ENCODE results near the gene GINM1.

Gene GINM1

GRCh38 chr6:149565527-149566409, at the start of gene GINM1:
Gene GINM1, plus strand, starts transcription at chr6:149566375. Its CDS starts 40 bp downstream, at chr6:149566415.
- DNase-seq: peak; percentile 97

GRCh38 chr6:149529650-149530049, 36.5 kb upstream of the GINM1 start:
- no peak for DNase-seq

DNA sequence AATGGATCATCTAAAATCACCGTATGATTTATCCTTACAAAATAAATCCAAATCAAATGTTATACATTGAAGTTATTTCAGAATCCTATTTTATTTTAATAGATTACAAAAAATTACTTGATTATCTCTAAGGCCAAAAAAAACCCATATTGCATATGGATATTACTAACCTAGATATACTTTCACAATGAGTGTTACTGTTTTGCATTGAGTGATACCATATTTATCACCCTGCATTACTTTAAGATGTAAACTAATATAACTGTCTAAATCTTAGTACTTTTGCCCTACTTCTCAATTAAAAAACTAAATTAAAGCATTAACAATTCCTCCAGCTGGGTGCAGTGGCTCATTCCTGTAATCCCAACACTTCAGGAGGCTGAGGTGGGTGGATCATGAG, 31.4 kb upstream of the GINM1 start:
- no peak for DNase-seq

DNA sequence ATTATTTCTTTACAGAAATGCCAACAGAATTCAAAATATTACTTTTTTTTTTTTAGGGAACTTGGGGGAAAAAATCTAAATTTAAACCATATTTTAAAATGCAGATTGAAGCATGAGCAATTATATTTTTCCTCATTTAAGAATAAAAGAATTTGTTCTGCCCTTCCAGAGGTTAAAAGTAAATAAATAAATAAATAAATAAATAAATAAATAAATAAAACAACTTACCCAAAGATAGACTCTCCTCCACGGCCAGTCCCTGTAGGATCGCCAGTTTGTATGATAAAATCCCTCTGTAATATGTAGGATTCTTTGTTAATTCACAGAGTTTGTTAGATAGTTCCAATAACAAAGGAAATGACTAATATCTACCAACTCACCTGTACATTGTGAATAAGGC, 25.0 kb upstream of the GINM1 start:
- no peak for DNase-seq

DNA sequence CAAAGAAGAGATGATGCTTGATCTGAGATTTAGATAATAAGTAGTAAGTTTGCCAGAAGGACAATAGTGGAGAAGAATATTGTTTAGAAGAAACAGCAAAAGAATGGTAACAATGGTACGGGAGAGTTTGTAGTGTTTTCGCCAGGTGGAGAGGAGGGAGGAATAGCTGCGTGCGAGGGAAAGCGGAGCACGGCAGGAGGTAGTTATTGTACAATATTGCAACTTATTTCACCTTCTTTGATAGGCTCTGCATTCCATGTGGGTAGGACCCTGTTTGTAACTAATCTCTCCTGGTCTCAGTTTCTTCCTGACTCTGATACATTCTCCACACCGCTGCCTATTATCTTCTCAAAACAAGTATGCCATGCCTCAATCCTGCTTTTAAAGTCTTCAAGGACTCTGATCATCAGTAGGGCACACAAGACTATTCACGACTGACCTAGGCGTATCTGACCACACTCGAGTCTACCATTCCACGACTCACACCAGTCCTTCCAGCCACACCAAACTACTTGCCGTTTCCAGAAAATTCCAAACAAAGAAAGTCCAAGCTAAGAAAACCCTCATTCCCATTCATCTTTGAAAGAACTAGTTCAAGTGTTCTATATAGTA, 21.4 kb upstream of the GINM1 start:
- no peak for DNase-seq

DNA sequence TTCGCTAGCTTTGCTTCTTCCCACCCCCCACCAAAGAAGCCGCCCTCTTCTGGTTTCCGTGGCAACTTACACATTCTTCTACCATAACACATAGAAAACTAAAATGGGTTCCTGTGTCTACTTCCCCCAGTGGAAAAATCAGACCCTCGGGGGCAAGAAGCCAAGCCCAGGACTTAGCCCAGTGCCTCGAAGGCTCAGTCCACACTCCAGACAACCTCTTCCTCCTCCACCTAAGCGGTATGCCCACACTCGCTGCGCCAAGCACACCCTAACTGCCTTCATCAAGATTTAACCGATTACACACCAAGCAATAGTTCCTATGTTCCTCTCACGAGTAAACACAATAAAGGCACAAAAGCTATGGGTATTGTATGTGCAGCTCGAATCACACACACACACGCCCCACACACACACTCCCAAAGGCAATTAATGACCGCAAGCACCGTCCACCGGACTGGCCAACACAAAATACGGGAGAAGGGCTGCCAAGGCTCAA, 20.9 kb upstream of the GINM1 start:
- DNase-seq: peak; percentile 90

- DNase-seq: peak; percentile 96
These were observed 20.3 kb upstream of the GINM1 start, which contains the start of gene PPIL4 for GRCh38 chr6:149545754-149546471. Gene PPIL4, minus strand, starts transcription at chr6:149546043. Its CDS starts 38 bp downstream, at chr6:149546005.

GRCh38 chr6:149551920-149552319, 14.3 kb upstream of the GINM1 start:
- no peak for DNase-seq

DNA sequence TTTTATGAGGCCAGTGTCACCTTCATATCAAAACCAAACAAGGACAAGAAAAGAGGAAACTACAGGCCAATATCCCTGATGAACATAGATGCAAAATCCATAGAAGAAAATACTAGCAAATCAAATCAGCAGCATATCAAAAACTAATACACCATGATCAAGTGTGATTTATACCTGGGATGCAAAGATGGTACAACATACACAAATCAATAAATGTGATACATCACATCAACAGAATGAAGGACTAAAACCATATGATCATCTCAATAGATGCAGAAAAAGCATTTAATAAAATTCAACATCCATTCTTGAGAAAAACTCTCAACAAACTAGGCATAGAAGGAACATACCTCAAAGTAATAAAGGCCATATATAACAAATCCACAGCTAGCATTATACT, 8.1 kb upstream of the GINM1 start:
- no peak for DNase-seq

DNA sequence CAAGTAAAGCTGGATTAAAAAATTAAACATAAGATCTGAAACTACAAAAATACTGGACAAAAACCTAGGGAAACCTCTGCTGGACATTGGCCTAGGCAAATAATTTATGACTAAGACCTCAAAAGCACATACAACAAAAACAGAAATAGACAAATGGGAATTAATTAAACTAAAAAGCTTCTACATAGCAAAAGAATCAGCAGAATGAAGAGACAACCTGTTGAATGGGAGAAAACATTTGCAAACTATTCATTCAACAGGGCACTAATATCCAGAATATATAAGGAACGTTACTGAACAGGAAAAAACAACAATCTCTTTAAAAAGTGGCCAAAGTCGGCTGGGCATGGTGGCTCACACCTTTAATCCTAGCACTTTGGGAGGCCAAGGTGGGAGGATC, 6.8 kb upstream of the GINM1 start:
- DNase-seq: no peak

- peak; percentile 28 for DNase-seq
These were observed 5.4 kb upstream of the GINM1 start for GRCh38 chr6:149560736-149561135.

DNA sequence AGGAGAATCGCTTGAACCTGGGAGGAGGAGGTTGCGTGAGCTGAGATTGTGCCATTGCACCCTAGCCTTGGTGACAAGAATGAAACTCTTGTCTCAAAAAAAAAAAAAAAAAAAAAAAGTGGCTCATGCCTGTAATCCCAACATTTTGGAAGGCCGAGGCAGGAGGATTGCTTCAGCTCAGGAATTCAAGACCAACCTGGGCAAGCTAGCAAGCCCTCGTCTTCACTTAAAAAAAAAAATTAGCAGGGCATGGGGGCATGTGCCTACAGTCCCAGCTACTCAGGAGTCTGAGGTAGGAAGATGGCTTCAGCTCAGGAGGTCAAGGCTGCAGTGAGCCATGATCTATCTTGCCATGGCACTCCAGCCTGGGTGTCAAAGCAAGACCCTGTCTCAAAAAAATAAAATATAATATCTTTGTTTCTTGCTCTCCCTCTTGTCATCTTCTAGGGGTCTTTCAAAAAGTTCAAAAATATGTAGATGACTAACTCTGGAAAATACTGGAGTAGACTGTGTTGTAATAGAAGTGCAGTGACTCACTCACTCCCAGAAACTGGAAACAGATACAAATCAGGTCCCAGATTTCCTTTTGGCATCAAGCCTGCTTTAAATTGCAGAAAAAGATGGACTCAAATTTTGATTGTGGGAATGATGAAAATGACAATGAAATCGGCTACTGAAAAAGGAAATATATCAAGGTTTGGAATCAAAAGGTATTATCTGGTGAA, 2.8 kb upstream of the GINM1 start:
- DNase-seq: no peak

GRCh38 chr6:149563928-149564325, 2.2 kb upstream of the GINM1 start:
- no peak for DNase-seq

- DNase-seq: peak; percentile 42
These were observed 427 bp downstream of the GINM1 start for GRCh38 chr6:149566410-149567193.

- peak; percentile 28 for DNase-seq
These were observed 1.0 kb downstream of the GINM1 start for GRCh38 chr6:149567194-149567586.

GRCh38 chr6:149567945-149568585, 1.9 kb downstream of the GINM1 start:
- no peak for DNase-seq

- DNase-seq: no peak
These were observed 14.7 kb downstream of the GINM1 start for GRCh38 chr6:149580880-149581279.

- DNase-seq: no peak
These were observed 15.2 kb downstream of the GINM1 start for GRCh38 chr6:149581349-149581748.

DNA sequence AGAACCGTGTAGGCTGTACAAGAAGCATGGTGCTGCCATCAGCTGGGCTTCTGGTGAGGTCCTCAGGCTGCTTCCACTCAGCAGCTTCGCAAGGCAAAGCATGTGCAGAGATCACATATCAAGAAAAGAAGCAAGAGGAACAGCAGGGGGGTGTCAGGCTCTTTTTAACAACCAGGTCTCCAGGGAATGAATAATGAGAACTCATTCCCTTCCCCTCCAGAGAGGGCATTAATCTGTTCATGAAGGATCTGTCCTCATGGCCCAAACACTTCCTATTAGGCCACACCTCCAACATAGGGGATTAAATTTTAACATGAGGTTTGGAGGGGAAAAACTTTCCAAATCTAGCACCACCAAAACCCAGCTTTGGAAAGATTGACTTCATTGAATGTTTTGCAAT, 20.0 kb downstream of the GINM1 start:
- no peak for DNase-seq

DNA sequence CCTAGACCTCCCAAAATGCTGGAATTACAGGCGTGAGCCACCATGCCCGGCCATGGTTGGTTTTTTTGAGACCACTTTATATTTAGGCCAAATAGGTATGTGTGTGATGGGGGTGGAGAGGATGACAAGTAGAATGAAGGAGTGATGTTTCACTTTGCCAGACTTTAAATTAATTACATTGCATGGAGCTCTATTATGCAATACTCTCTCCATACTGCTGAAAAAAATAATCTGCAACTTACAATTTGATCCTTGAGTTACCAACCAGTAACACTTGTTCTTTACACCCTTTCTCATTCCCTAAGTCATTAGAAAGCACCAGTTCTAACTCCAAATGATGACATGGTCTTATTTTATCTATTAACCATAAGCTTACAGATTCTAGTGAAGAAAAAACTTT, 26.8 kb downstream of the GINM1 start:
- no peak for DNase-seq

GRCh38 chr6:149593408-149593807, 27.2 kb downstream of the GINM1 start:
- no peak for DNase-seq

All from CD4-positive, alpha-beta T cell treated with Interleukin-17A for 1 hour (primary cell).